Measurements from ENCODE around the gene DRG1.
"Not testable (repeated sequence)": the region's sequence is repeated elsewhere in the genome, so short reads cannot be mapped to it uniquely, and the experiment has no call there.

Gene DRG1

GRCh38 chr22:31465307-31465706, 65.9 kb downstream of the DRG1 start:
- TF ChIP-seq CTCF (conservative IDR thresholded peaks at IDR 0.05; ENCODE audit: low read depth) = no peak
- DNase-seq (ENCODE audit: low spot score) = no peak
- no peak overlapping the region for H3K27ac ChIP-seq
- ChIA-PET CTCF (no interaction called here), POLR2A (ENCODE audit: low non-redundant PET) (interaction anchor here (0.6 kb wide), 1 partner anchor 24 kb away, joined by 6 read pairs; no protein-coding TSS in a partner anchor)

- H3K27ac ChIP-seq = no peak overlapping the region
- no peak for DNase-seq (ENCODE audit: low spot score)
- TF ChIP-seq CTCF (conservative IDR thresholded peaks at IDR 0.05; ENCODE audit: low read depth) = no peak
- POLR2A ChIA-PET (ENCODE audit: low non-redundant PET) = no interaction called here
- CTCF ChIA-PET = no interaction called here
Observed at GRCh38 chr22:31474743-31475142, 75.3 kb downstream of the DRG1 start.

GRCh38 chr22:31475800-31476199, 76.4 kb downstream of the DRG1 start:
- ChIA-PET POLR2A (ENCODE audit: low non-redundant PET) (no interaction called here), CTCF (no interaction called here)
- no peak overlapping the region for H3K27ac ChIP-seq

GRCh38 chr22:31477329-31477728, 77.9 kb downstream of the DRG1 start:
- no peak for TF ChIP-seq CTCF (conservative IDR thresholded peaks at IDR 0.05; ENCODE audit: low read depth)
- ChIA-PET POLR2A (ENCODE audit: low non-redundant PET) (no interaction called here), CTCF (no interaction called here)

More at GRCh38 chr22:31475800-31476199, 76.4 kb downstream of the DRG1 start:
- DNase-seq (ENCODE audit: low spot score) = no peak
- no peak for TF ChIP-seq CTCF (conservative IDR thresholded peaks at IDR 0.05; ENCODE audit: low read depth)

GRCh38 chr22:31481129-31481528, 81.7 kb downstream of the DRG1 start:
- POLR2A ChIA-PET (ENCODE audit: low non-redundant PET) = no interaction called here
- H3K27ac ChIP-seq = no peak overlapping the region
- no peak for TF ChIP-seq CTCF (conservative IDR thresholded peaks at IDR 0.05; ENCODE audit: low read depth)
- DNase-seq (ENCODE audit: low spot score) = no peak
- CTCF ChIA-PET = no interaction called here

More at GRCh38 chr22:31477329-31477728, 77.9 kb downstream of the DRG1 start:
- DNase-seq (ENCODE audit: low spot score) = no peak
- no peak overlapping the region for H3K27ac ChIP-seq

- POLR2A ChIA-PET (ENCODE audit: low non-redundant PET); CTCF ChIA-PET; DNase-seq (ENCODE audit: low spot score); H3K27ac ChIP-seq: not testable (repeated sequence)
Observed at GRCh38 chr22:31482470-31482869, 83.1 kb downstream of the DRG1 start.
